ENCODE measurements around the gene TMC2. TPM values are rescaled to one million over a fixed set of nuclear protein-coding genes. Genes with fewer than 3 reads are reported as not detected.

TMC2 gene
- polyA plus RNA-seq, 2 of the 4 experiments (the other 2 are of a cell fraction): not detected

DNA sequence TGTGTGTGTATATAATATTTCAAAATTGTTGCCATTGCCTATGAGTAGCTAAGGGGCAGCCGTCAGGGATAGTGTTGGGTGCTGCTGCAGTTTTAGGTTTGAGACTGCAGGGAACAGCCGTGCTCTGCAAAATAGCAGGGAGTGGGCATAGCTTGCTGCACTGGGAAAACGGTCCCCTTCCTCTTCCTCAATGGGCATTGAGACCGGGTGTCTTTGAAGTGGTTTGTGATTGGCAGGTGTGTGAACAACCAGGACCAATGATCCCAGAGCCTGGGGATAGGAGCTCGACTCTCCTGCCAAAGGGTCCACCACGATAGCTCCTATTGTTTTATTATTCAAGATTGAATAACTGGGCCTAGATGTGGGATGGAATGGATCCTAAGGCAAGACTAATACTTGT, 151.1 kb downstream of the TMC2 start:
- ChIA-PET CTCF (interaction anchor here (0.6 to 5.2 kb wide), 15 partner anchors 9 to 555 kb away, joined by 3 to 60 read pairs (median 3); no protein-coding TSS in a partner anchor), POLR2A (no interaction called here)
- WGBS (ENCODE audit: missing lambda C conversion rate): 55% methylated on average over 6 of the region's 6 CpGs
- 0 out of 3 replicates have a peak, but pooled peaks cover 3% of the 10 kb centered on the region for H3K4me1 ChIP-seq
- H3K4me2 ChIP-seq: no peak overlapping the region
- DNase-seq (ENCODE audit: low read depth in 1 of 2, low spot score in 1 of 2) (no peak), ATAC-seq (no peak), FAIRE-seq (no peak)
- no peak overlapping the region for H3K4me3 ChIP-seq
- no peaks in the 10 kb centered on the region; the same call in 2 of the 3 replicates for H3K9me3 ChIP-seq
- H3K27ac ChIP-seq: no peak overlapping the region
- TF ChIP-seq, protein P1, sequence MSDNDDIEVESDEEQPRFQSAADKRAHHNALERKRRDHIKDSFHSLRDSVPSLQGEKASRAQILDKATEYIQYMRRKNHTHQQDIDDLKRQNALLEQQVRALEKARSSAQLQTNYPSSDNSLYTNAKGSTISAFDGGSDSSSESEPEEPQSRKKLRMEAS (IDR thresholded peaks at IDR 0.05): no peak
- TF ChIP-seq, protein P2, sequence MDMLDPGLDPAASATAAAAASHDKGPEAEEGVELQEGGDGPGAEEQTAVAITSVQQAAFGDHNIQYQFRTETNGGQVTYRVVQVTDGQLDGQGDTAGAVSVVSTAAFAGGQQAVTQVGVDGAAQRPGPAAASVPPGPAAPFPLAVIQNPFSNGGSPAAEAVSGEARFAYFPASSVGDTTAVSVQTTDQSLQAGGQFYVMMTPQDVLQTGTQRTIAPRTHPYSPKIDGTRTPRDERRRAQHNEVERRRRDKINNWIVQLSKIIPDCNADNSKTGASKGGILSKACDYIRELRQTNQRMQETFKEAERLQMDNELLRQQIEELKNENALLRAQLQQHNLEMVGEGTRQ (IDR thresholded peaks at IDR 0.05): no peak
- TF ChIP-seq ZFP36 (IDR thresholded peaks at IDR 0.05; ENCODE audit: borderline replicate concordance, partially characterized antibody): no peak
- TF ChIP-seq JUNB (IDR thresholded peaks at IDR 0.05): no peak
- no peak for TF ChIP-seq JUN (IDR thresholded peaks at IDR 0.05)
- no peak for TF ChIP-seq HOXB13 (CRISPR knock-in tag; IDR thresholded peaks at IDR 0.05; ENCODE audit: low read depth)
- TF ChIP-seq EHMT2 (IDR thresholded peaks at IDR 0.05; ENCODE audit: low read depth): no peak

DNA sequence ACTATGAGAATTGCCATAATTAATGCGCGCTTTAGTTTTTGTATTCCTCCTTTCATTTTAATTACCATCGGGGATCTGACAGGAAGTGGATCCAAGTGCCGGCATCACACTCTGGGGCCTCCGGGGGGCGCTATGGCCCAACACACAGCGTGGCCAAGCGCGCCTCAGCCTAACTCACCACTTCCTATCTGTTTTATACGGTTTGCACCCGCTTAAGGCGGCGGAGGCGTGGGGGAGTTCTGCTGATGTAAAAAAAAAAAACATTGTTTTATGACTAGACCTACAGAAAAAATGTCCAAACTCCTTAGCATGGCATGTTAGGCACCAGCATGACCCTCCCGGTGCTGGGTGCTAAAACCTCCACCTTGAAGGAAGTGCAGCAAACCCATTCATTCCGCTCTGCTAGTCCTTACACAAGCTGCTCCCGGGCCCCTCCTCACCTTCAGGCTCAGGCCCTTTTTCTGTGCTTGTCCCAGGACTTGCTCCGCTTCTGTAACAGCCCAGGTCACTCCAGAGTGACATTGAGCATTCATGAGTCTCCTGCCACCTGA, 151.7 kb downstream of the TMC2 start:
- Histone ChIP-seq H3K4me2 (no peak overlapping the region), H3K27ac (no peak overlapping the region), H3K9me3 (no peaks in the 10 kb centered on the region), H3K4me3 (no peak overlapping the region), H3K4me1 (0 out of 3 replicates have a peak, but pooled peaks cover 3% of the 10 kb centered on the region)
- DNase-seq (ENCODE audit: low read depth in 1 of 2, low spot score in 1 of 2) (peak in 1 of 2 experiments; percentile 59), FAIRE-seq (no peak), ATAC-seq (peak in 1 of 2 experiments; percentile 65; a peak in 3 of 6 replicates)
- ChIA-PET CTCF (interaction anchor here (0.6 to 5.2 kb wide), 18 partner anchors 8 to 426 kb away, joined by 3 to 60 read pairs (median 4); no protein-coding TSS in a partner anchor), POLR2A (no interaction called here)
- WGBS (ENCODE audit: missing lambda C conversion rate): 44% methylated on average over 18 of the region's 18 CpGs
- no peak for TF ChIP-seq HEYL (CRISPR knock-in tag; IDR thresholded peaks at IDR 0.05)
- TF ChIP-seq, protein P3, sequence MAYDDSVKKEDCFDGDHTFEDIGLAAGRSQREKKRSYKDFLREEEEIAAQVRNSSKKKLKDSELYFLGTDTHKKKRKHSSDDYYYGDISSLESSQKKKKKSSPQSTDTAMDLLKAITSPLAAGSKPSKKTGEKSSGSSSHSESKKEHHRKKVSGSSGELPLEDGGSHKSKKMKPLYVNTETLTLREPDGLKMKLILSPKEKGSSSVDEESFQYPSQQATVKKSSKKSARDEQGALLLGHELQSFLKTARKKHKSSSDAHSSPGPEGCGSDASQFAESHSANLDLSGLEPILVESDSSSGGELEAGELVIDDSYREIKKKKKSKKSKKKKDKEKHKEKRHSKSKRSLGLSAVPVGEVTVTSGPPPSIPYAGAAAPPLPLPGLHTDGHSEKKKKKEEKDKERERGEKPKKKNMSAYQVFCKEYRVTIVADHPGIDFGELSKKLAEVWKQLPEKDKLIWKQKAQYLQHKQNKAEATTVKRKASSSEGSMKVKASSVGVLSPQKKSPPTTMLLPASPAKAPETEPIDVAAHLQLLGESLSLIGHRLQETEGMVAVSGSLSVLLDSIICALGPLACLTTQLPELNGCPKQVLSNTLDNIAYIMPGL (CRISPR knock-in tag; IDR thresholded peaks at IDR 0.05; ENCODE audit: borderline replicate concordance): no peak
- TF ChIP-seq, protein P4, sequence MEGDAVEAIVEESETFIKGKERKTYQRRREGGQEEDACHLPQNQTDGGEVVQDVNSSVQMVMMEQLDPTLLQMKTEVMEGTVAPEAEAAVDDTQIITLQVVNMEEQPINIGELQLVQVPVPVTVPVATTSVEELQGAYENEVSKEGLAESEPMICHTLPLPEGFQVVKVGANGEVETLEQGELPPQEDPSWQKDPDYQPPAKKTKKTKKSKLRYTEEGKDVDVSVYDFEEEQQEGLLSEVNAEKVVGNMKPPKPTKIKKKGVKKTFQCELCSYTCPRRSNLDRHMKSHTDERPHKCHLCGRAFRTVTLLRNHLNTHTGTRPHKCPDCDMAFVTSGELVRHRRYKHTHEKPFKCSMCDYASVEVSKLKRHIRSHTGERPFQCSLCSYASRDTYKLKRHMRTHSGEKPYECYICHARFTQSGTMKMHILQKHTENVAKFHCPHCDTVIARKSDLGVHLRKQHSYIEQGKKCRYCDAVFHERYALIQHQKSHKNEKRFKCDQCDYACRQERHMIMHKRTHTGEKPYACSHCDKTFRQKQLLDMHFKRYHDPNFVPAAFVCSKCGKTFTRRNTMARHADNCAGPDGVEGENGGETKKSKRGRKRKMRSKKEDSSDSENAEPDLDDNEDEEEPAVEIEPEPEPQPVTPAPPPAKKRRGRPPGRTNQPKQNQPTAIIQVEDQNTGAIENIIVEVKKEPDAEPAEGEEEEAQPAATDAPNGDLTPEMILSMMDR (IDR thresholded peaks at IDR 0.05): peak; percentile 51
- TF ChIP-seq RFX5 (IDR thresholded peaks at IDR 0.05): no peak
- TF ChIP-seq ZSCAN20 (CRISPR knock-in tag; IDR thresholded peaks at IDR 0.05): no peak
- TF ChIP-seq EHMT2 (IDR thresholded peaks at IDR 0.05; ENCODE audit: low read depth): no peak
- TF ChIP-seq GATA3 (IDR thresholded peaks at IDR 0.05; ENCODE audit: borderline replicate concordance): no peak
- TF ChIP-seq ZC3H11A (IDR thresholded peaks at IDR 0.05): no peak
- peak; percentile 24; the same call in 1 of the 3 replicates for TF ChIP-seq SMC3 (IDR thresholded peaks at IDR 0.05)
- peak; percentile 61 to 71 for TF ChIP-seq RAD21 (conservative IDR thresholded peaks at IDR 0.05 in 1 of 2, IDR thresholded peaks at IDR 0.05 in 1 of 2)
- no peak for TF ChIP-seq NFE2L2 (conservative IDR thresholded peaks at IDR 0.05; ENCODE audit: low read length)
- no peak for TF ChIP-seq TP53 (CRISPR knock-in tag; IDR thresholded peaks at IDR 0.05)
- TF ChIP-seq, protein P5, sequence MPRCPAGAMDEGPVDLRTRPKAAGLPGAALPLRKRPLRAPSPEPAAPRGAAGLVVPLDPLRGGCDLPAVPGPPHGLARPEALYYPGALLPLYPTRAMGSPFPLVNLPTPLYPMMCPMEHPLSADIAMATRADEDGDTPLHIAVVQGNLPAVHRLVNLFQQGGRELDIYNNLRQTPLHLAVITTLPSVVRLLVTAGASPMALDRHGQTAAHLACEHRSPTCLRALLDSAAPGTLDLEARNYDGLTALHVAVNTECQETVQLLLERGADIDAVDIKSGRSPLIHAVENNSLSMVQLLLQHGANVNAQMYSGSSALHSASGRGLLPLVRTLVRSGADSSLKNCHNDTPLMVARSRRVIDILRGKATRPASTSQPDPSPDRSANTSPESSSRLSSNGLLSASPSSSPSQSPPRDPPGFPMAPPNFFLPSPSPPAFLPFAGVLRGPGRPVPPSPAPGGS (IDR thresholded peaks at IDR 0.05): no peak
- TF ChIP-seq HOXA7 (CRISPR knock-in tag; IDR thresholded peaks at IDR 0.05): no peak
- no peak for TF ChIP-seq TFCP2L1 (CRISPR knock-in tag; IDR thresholded peaks at IDR 0.05)
- TF ChIP-seq, protein P2 (IDR thresholded peaks at IDR 0.05): no peak
- no peak for TF ChIP-seq FOSL2 (IDR thresholded peaks at IDR 0.05)
- TF ChIP-seq FOSL2 (CRISPR knock-in tag; IDR thresholded peaks at IDR 0.05): no peak
- no peak for TF ChIP-seq EHF (CRISPR knock-in tag; IDR thresholded peaks at IDR 0.05)
- TF ChIP-seq, protein P6, sequence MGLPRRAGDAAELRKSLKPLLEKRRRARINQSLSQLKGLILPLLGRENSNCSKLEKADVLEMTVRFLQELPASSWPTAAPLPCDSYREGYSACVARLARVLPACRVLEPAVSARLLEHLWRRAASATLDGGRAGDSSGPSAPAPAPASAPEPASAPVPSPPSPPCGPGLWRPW (IDR thresholded peaks at IDR 0.05): no peak
- TF ChIP-seq NPAS2 (CRISPR knock-in tag; IDR thresholded peaks at IDR 0.05; ENCODE audit: borderline replicate concordance): no peak
- no peak for TF ChIP-seq MYC (IDR thresholded peaks at IDR 0.05; ENCODE audit: borderline replicate concordance, low read length)
- TF ChIP-seq EP300 (IDR thresholded peaks at IDR 0.05): no peak
- TF ChIP-seq, protein P7, sequence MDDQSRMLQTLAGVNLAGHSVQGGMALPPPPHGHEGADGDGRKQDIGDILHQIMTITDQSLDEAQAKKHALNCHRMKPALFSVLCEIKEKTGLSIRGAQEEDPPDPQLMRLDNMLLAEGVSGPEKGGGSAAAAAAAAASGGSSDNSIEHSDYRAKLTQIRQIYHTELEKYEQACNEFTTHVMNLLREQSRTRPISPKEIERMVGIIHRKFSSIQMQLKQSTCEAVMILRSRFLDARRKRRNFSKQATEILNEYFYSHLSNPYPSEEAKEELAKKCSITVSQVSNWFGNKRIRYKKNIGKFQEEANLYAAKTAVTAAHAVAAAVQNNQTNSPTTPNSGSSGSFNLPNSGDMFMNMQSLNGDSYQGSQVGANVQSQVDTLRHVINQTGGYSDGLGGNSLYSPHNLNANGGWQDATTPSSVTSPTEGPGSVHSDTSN (IDR thresholded peaks at IDR 0.05): no peak
- no peak for TF ChIP-seq FOXS1 (CRISPR knock-in tag; IDR thresholded peaks at IDR 0.05)
